GM21529 (cell line): ENCODE measurements around the gene TBC1D4.
"Not testable (repeated sequence)": the region's sequence is repeated elsewhere in the genome, so short reads cannot be mapped to it uniquely, and the experiment has no call there.

Source experiments
- ATAC-seq: cut with Tn5 transposase; IDR thresholded peaks from one replicate; pipeline ENCODE4 v1.9.1; 2021; ENCODE audit not compliant: unreplicated experiment

Gene TBC1D4

DNA sequence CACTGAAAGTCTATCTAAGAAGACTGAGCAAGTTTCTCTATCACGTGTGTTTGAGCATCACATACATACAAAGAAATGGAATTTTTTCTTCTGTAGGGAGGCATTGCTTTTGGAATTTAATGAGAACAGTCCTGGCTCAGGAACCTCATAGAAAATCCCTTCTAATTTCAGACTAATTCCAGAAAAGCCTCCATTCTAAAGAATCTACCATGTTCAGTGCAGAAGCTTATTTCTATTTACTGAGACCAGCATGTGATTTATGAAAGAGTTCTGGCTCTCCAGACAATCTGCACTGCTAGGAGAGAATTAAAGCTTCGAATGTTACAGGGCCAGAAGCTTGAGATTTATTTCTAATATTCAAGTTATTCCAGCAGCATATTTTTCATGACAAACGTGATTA lies 186.8 kb downstream of the TBC1D4 start:
- ATAC-seq: no peak

DNA sequence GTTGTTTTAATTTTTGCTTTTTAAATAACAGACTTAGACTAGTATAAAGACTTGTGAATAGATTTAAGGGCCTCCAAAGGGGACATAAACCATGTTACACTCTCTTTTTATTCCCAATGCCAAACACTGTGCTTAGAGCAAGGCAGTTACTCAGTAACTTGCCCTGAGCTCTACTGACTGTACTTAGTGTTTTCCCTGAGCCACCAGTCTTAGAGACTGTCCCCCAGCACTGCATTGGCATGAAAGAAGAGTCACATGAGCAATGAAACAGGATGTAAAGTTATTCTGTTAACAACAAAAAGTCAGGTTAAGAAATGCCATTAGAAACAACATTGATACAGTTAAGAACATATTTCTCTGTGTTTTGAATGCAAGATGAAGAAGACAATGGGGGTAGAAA lies 187.9 kb downstream of the TBC1D4 start:
- no peak for ATAC-seq

DNA sequence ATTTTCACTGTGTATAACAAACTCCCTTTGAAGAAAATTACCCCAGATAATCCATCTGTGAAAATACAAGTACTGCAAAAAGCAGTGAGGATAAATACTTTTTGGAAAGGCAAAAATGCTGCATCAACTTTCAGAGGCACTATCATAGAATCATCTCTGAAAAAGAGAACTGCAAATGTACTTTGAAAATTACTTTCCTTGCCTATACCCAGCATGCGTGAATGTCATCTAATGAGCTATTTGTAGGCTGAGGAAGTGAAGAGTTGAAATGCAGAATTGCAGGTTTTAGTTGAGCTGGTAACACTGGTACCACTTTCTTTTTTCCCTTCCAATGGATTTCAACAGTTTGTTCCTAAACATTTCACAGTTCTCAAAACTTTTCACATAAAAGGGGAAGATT lies 196.7 kb downstream of the TBC1D4 start:
- ATAC-seq: no peak

DNA sequence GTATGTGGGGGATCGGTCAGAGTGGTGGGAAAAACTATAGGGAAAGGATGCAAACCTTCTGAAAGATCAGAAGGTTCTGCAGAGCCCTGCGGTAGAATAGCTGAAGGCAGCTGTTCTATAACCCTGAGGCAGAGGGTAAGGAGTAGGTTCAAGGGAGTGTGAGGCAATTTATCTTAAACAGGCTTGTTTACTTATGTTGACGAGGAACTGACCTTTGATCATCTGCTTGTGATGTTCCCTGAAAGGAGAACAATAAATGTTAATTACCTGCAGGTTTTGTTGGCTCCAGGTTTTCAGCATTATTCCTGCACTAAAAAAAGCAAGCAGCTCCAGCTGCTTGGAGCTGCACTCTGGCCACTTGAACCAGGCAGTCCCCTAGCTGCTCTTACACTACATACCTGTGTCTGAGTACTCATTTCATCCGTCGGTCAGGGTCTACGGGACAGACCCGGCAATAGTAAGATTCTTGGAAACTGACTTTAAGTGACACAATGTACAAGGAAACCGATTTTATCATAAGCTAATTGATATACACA lies 202.1 kb downstream of the TBC1D4 start:
- ATAC-seq: no peak

DNA sequence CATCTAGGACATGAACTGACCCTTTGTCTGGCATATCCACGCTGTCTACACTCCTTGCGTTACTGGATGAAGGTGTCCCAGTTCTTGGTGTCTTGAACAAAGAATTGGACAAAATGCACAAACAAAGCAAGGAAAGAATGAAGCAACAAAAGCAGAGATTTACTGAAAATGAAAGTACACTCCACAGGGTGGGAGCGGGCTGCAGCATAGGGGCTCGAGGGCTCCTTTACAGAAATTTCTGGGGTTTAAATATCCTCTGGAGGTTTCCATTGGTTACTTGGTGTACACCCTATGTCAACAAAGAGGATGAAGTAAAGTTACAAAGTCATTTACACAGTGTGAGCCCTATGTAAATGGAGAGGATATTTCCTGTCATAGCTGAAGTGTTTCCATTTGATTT lies 208.3 kb downstream of the TBC1D4 start:
- not testable (repeated sequence) for ATAC-seq

DNA sequence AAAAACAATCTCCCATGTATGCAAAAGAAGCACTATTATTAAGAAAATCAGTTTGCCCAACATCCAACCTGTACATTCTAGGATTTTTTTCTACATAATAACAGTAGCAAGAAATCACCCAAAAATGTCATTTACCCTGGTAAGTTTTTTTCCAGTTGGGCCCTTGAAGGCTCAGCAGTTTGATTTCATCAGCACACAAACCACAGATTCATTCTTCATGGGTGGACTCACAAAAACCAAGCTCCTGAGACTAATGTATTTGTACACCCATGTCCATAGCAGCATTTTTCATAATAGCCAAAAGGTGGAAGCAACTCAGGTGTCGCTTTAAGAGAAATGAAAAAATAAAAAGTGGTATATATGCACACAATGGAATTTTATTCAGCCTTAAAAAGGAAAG lies 210.1 kb downstream of the TBC1D4 start:
- ATAC-seq: no peak

DNA sequence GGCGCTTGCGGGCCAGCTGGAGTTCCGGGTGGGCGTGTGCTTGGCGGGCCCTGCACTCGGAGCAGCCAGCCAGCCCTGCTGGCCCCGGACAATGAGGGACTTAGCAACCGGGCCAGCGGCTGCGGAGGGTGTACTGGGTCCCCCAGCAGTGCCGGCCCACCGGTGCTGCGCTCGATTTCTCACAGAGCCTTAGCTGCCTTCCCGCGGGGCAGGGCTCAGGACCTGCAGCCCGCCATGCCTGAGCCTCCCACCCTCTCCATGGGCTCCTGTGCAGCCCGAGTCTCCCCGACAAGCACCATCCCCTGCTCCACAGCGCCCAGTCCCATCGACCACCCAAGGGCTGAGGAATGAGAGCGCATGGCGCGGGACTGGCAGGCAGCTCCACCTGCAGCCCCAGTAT lies 213.5 kb downstream of the TBC1D4 start:
- not testable (repeated sequence) for ATAC-seq

DNA sequence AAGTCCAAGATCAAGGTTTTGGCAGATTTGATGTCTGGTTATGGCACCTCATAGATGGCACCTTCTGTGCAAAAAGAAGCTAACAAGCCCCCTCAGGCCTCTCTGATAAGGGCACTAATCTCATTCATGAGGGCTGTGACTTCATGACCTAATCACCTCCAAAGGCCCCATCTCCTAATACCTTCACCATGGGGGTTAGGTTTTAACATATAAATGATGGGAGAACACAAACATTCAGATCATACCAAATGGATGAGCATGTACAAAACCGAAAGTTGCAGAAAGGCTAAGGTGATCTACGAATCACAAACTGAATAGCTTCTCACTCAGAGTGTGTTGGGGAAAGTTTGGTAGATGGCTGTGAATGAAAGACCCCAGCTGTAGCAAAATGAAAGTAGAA lies 217.4 kb downstream of the TBC1D4 start:
- ATAC-seq: no peak

DNA sequence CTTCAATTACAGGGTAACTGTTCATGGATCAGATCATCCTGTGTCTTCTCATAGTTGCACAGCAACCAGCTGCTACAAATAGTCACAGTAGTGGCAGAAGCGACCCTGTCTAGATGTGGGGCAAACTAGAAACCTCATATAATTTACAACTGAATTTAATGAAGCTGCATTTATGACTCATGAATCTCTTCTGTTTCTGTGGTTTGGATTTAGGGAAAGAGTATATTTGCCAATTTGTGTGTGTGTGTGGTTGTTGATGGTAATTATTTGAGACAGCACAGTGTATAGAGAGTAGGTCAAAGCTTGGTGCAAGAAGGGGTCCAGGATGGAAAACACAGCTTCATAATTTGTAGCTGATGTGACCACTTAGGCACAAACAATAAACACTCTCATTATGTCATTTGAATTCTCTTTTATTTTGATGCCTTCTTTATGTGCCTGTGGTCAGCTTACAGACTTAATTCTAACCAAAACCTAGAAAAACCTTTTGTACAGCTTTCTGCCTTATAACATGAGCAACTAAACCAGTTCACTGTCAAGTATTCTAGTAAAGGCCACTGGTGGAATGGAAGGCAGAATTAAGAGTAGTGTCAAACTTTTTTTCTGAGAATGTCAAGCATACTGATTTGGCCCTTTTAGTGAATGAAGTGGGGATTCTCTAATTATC lies 218.1 kb downstream of the TBC1D4 start:
- no peak for ATAC-seq

DNA sequence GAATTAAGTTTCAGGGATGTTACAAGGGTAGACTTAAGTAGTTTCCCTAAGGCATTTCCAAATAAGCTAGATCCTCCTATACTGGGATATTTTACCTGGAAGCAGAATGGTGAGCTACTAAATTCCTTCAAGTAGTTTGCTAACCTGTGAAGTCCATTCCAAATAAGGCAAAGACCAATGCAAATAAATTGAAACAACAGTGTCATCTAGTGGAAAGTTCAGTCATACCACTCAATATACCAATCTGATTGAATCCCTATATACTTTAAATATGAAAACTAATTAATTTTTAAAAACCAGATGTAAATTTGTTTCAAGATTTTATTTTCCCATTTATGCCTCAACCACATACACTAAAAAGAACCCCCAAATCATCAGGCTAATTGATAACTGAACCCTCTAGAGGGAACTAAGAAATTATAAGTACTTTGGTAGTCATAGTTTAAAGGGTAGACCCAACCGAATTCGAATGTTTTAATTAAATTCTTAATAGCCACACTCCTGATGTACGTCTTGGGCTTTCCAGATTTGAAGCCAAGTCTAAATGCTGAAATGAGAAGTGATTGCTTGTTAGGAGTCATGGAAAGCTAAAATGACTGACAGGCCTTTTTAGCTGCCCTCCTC lies 223.7 kb downstream of the TBC1D4 start:
- peak; percentile 79 for ATAC-seq

DNA sequence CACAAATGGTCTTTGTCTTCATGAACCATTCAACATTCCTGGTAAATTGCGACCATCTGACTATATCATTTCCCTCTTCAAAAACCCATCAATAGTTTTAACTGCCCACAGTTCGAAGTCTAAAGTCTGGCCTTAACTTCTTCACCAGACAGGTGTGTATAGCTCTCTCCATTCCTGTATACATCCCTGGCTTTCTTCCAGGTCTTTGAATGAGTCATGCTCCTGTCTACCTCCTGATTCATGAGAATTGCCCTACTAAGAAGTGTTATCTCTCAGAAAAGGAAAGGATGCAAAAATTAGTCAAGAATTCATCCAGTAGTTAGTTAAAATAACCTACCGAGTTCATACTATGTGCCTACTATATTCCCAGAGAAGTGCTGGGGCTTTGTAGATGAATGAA lies 225.0 kb downstream of the TBC1D4 start:
- ATAC-seq: no peak

DNA sequence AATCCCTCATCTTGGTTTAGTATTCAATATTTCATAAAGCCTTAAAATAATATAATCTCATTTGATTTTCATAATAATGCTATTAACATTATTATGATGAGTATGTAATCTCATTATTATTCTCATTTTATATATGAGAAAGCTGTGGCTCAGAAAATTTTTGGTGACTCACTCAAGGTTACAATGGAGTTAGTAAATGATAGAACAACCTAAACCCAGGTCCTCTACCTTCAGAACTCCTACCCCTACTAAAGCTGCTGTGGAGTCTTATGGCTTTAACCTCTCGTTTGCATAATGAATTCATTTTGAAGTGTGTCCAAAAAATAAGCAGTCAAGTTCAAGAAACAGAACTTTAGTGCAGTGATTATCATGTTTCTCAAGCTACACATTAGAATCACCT lies 226.3 kb downstream of the TBC1D4 start:
- no peak for ATAC-seq

DNA sequence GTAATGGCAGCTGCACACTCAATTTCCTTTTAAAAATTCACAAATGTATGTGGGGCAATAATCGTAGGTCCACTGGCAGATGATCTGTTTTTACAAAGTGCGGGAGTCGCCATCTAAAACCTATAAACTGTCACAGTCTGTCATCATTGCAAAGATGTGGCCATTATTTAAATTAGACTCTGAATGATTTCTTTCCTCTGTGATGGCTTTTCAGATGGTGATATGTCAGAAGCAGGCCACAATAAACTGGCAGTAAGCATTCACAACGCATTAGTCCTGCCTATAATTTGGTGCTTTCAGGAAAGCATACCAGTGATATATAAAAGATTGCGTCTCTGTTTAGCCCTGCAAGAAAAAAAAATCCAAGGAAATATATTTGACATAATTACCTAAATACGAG lies 226.8 kb downstream of the TBC1D4 start:
- no peak for ATAC-seq

DNA sequence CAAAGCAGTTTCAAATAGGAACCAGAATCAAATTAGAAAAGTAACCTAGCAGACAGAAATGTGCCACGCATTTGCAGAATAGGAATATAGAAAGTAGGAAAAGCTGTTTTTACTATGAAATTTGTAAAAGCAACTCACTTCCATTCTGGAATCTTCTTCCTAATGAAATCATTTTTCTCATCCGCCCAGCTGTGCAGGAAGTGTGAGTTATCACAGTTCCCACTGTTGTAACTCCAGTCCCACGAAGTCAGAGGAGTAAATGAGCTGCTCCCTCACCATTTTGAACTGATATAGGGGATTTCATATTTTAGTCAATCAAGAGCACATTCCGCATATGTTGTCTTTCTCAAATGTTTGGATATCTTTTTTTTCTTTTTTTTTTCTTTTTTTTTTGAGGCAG lies 230.8 kb downstream of the TBC1D4 start:
- no peak for ATAC-seq

DNA sequence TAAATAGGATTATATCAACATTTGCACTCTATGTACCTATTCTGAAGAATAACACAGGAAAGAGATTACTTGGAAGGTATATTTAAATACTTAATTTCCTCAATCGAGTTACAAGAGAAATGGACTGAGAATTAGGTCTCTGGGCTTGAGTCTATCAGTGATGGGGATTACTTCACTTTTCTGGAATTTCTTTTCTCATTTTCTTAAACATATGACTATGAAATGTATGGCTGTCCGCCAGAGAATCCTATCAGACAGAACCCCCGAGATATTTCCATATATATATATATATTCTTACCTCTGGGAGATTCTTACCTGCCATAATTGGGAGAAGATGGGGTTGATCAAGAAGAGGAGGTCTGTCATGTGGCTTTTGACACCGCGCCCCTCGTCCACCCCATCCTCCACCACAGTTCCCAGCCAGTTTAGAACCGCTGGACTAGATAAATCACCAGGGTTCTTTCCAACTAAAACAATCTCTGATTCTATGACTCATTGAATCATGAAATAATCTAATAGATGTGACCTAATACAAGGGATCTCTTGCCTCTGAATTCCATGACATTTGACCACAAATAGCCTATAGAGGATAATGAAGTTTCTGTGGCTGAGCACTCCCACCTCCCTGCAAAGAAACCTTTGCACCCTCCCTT lies 231.3 kb downstream of the TBC1D4 start:
- ATAC-seq: no peak

DNA sequence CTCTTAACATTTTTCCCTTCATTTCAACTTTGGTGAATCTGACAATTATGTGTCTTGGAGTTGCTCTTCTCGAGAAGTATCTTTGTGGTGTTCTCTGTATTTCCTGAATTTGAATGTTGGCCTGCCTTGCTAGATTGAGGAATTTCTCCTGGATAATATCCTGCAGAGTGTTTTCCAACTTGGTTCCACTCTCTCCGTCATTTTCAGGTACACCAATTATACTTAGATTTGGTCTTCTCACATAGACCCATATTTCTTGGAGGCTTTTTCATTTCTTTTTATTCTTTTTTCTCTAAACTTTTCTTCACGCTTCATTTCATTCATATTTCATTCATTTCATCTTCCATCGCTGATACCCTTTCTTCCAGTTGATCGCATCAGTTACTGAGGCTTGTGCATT lies 236.4 kb downstream of the TBC1D4 start:
- ATAC-seq: not testable (repeated sequence)

DNA sequence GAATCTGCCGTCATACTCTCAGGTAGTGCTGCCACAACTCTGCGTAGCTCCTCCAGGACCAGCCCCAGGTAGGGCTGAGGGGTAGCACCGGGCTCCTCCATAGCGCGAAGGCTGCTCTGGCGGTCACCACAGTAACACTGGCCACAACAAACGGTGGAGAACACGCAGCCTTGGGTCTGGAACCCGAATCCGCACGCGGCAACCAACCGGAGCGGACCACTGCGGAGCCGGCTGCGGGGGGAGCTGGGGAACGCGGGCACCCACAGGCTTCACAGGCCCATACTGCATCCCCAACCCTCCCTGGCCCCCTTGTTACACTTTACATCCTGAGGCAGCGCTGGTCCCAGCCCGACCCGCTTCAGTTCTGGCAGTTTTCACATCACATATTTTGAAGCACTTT lies 241.7 kb downstream of the TBC1D4 start:
- not testable (repeated sequence) for ATAC-seq

DNA sequence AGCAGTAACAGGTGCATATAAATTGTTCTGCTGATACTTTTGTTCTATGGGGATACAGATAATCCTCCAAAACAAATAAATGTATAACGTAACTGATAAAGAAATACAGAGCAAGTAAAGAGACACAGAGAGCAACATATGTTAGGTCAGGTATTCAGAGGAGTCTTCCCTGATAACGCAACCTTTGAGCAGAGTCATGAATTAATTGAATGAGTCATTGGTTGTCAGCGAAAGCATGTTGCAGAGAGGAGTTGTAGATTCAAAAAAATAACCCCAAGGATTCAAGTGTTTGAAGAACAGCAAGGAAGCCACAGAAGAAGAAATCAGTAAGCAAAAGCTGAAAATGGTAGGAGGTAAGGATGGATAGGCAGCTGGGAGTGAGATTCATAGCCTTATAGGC lies 245.2 kb downstream of the TBC1D4 start:
- ATAC-seq: no peak
